Amniotic stem cell (primary cell): ENCODE measurements around the gene IFT88.
A peak's percentile ranks its signal among the peaks of the same experiment; 100 is the strongest.

Experiments
- DNase-seq: peaks from one replicate; lab custom pipeline; 2025; lab: John Stamatoyannopoulos, UW

Gene IFT88

GRCh38 chr13:20566898-20567874 is at the start of gene IFT88:
Gene IFT88 (plus strand): TSS chr13:20567157. CDS start chr13:20574386, 7,229 bp downstream.
- DNase-seq, result peak; percentile 78

- no peak for DNase-seq
Measured at GRCh38 chr13:20518660-20519100, 48.3 kb upstream of the IFT88 start.

- DNase-seq, result no peak
Measured at GRCh38 chr13:20519875-20520274, 47.1 kb upstream of the IFT88 start.

- no peak for DNase-seq
Measured at GRCh38 chr13:20521364-20522115, 45.4 kb upstream of the IFT88 start.

GRCh38 chr13:20525144-20525600 is 41.8 kb upstream of the IFT88 start:
- no peak for DNase-seq

GRCh38 chr13:20525601-20526544 is 41.1 kb upstream of the IFT88 start, which contains the start of gene CRYL1:
Gene CRYL1 (minus strand): TSS chr13:20525857. CDS start chr13:20525794, 63 bp downstream.
- peak; percentile 35 for DNase-seq

- no peak for DNase-seq
Measured at GRCh38 chr13:20526664-20527063, 40.3 kb upstream of the IFT88 start.

- DNase-seq, result no peak
Measured at GRCh38 chr13:20528452-20528851, 38.5 kb upstream of the IFT88 start.

- DNase-seq, result no peak
Measured at GRCh38 chr13:20534038-20534608, 32.8 kb upstream of the IFT88 start.

GRCh38 chr13:20536992-20537391 is 30.0 kb upstream of the IFT88 start:
- no peak for DNase-seq

- DNase-seq, result no peak
Measured at GRCh38 chr13:20544201-20544923, 22.6 kb upstream of the IFT88 start.

GRCh38 chr13:20546556-20546955 is 20.4 kb upstream of the IFT88 start:
- DNase-seq, result no peak

- no peak for DNase-seq
Measured at GRCh38 chr13:20547479-20547908, 19.5 kb upstream of the IFT88 start.

GRCh38 chr13:20550799-20551198 is 16.2 kb upstream of the IFT88 start:
- DNase-seq, result no peak

- DNase-seq, result no peak
Measured at GRCh38 chr13:20553311-20553710, 13.6 kb upstream of the IFT88 start.

- DNase-seq, result no peak
Measured at GRCh38 chr13:20558982-20559381, 8.0 kb upstream of the IFT88 start.

GRCh38 chr13:20559659-20560356 is 7.1 kb upstream of the IFT88 start:
- DNase-seq, result no peak

- DNase-seq, result no peak
Measured at GRCh38 chr13:20561741-20562140, 5.2 kb upstream of the IFT88 start.

- no peak for DNase-seq
Measured at GRCh38 chr13:20565115-20565736, 1.7 kb upstream of the IFT88 start.
